GM23338 (cell line): Measurements from ENCODE around the gene PPP1R3G. TPM values are rescaled to one million over a fixed set of nuclear protein-coding genes. Genes with fewer than 3 reads are reported as not detected.

Experiments used
- ATAC-seq: fragments of 200-7000 bp; cut with Tn5 transposase; 3 replicates; pipeline ENCODE4 v1.9.1; 2020
- DNase-seq: peaks from one replicate; pipeline ENCODE4 v3.0.0-alpha.2; 2015; ENCODE audit warnings: low spot score
- H2AFZ ChIP-seq: fragments of 200-600 bp; sonication (generic); 2 replicates; pipeline ENCODE4 v1.8.0; 2016; ENCODE audit warnings: antibody characterized with exemption, mild to moderate bottlenecking, moderate library complexity
- H3F3A ChIP-seq: fragments of 200-600 bp; sonication (generic); replicated peaks from 2 replicates; pipeline ENCODE4 v1.8.0; 2017; ENCODE audit warnings: antibody characterized with exemption, mixed run types, low read depth
- H3K27ac ChIP-seq: fragments of 200-600 bp; sonication (generic); 2 replicates; pipeline ENCODE4 v1.6.1; 2016; ENCODE audit warnings: low read depth
- H3K27me3 ChIP-seq: fragments of 200-600 bp; sonication (generic); 2 replicates; pipeline ENCODE4 v1.8.0; 2016; ENCODE audit warnings: mild to moderate bottlenecking, mixed run types, moderate library complexity; ENCODE audit not compliant: insufficient read depth
- H3K36me3 ChIP-seq: fragments of 200-600 bp; sonication (generic); 2 replicates; pipeline ENCODE4 v1.8.0; 2016; ENCODE audit warnings: mild to moderate bottlenecking; ENCODE audit not compliant: insufficient read depth
- H3K4me1 ChIP-seq: fragments of 200-600 bp; sonication (generic); 2 replicates; pipeline ENCODE4 v1.8.0; 2016; ENCODE audit warnings: mild to moderate bottlenecking, moderate library complexity; ENCODE audit not compliant: insufficient read depth
- H3K4me2 ChIP-seq: fragments of 200-600 bp; sonication (generic); 2 replicates; pipeline ENCODE4 v1.7.1; 2017; ENCODE audit warnings: mixed run types
- H3K4me3 ChIP-seq: fragments of 200-600 bp; sonication (generic); 2 replicates; pipeline ENCODE4 v1.6.1; 2016; ENCODE audit warnings: mixed run types
- H3K79me2 ChIP-seq: fragments of 200-600 bp; sonication (generic); replicated peaks from 2 replicates; pipeline ENCODE4 v1.8.0; 2017; ENCODE audit warnings: mild to moderate bottlenecking; ENCODE audit not compliant: insufficient read depth
- H3K9me2 ChIP-seq: fragments of 200-600 bp; sonication (generic); 2 replicates; pipeline ENCODE4 v1.8.0; 2017; ENCODE audit not compliant: insufficient read depth
- H4K20me1 ChIP-seq: fragments of 200-600 bp; sonication (generic); replicated peaks from 2 replicates; pipeline ENCODE4 v1.8.0; 2017; ENCODE audit warnings: mild to moderate bottlenecking; ENCODE audit not compliant: insufficient read depth
- H3K27ac Mint-ChIP-seq: 2 replicates; pipeline ENCODE4 v1.8.0; 2020; ENCODE audit warnings: inconsistent platforms, mild to moderate bottlenecking, moderate library complexity, mixed read lengths
- H3K27me3 Mint-ChIP-seq: 3 replicates; pipeline ENCODE4 v1.8.0; 2022; ENCODE audit warnings: low read depth, mild to moderate bottlenecking, moderate library complexity, mixed read lengths, inconsistent platforms; ENCODE audit not compliant: insufficient read depth, poor library complexity
- H3K36me3 Mint-ChIP-seq: 3 replicates; pipeline ENCODE4 v1.8.0; 2021; ENCODE audit warnings: low read depth, mild to moderate bottlenecking, inconsistent platforms, moderate library complexity, mixed read lengths
- H3K4me1 Mint-ChIP-seq: 3 replicates; pipeline ENCODE4 v1.8.0; 2020; ENCODE audit warnings: mild to moderate bottlenecking, inconsistent platforms, mixed read lengths
- H3K4me3 Mint-ChIP-seq: 3 replicates; pipeline ENCODE4 v1.8.0; 2021; ENCODE audit warnings: moderate library complexity, mild to moderate bottlenecking, inconsistent platforms, mixed read lengths
- H3K9me3 Mint-ChIP-seq: 3 replicates; pipeline ENCODE4 v1.8.0; 2020; ENCODE audit warnings: moderate library complexity, mild to moderate bottlenecking, inconsistent platforms, mixed read lengths
- EZH2phosphoT487 ChIP-seq: fragments of 200-600 bp; sonication (generic); IDR thresholded peaks from one replicate; pipeline ENCODE4 v1.8.1; 2018; ENCODE audit warnings: antibody characterized with exemption; ENCODE audit not compliant: unreplicated experiment
- JUNB ChIP-seq: IDR thresholded peaks from one replicate; pipeline ENCODE4 v1.6.1; 2016; ENCODE audit warnings: antibody characterized with exemption; ENCODE audit not compliant: unreplicated experiment
- POLR2AphosphoS5 ChIP-seq: IDR thresholded peaks from 2 replicates; pipeline ENCODE4 v1.6.1; 2016; ENCODE audit warnings: antibody characterized with exemption, low read depth
- ZNF114 ChIP-seq: fragments of 250-450 bp; sonication (Bioruptor Pico); IDR thresholded peaks from 2 replicates; pipeline ENCODE4 v1.5.0; 2020; ENCODE audit warnings: mild to moderate bottlenecking, moderate library complexity
- ZNF331 ChIP-seq: fragments of 250-450 bp; sonication (Bioruptor Pico); IDR thresholded peaks from 2 replicates; pipeline ENCODE4 v1.5.0; 2020; ENCODE audit warnings: low read depth, mild to moderate bottlenecking, moderate library complexity
- polyA plus RNA-seq: library from polyadenylated mRNA; unstranded; fragments of >200 nt; fragmentation: Nextera tagmentation; extraction: Ambion mirVana; gene quantifications from 2 replicates; pipeline ENCODE4 v1.2.1, GENCODE V29; 2016
- total RNA-seq: library from RNA; depleted of rRNA; stranded (reverse); fragments of >200 nt; shearing (Covaris generic); gene quantifications from 2 replicates; pipeline ENCODE4 v1.2.3, GENCODE V29; 2014
- TF ChIP-seq, protein P1 (sequence below): IDR thresholded peaks from 2 replicates; pipeline ENCODE4 v1.6.1; 2016; ENCODE audit warnings: antibody characterized with exemption
- TF ChIP-seq, protein P2 (sequence below), 2 experiments: fragments of 200-600 bp in 1 of 2; sonication (generic) in 1 of 2; conservative IDR thresholded peaks; 2 replicates each; pipeline versions ENCODE4 v1.5.1 to v1.6.1; 2016 to 2017; ENCODE audit warnings: antibody characterized with exemption in 2 of 2, low read depth in 2 of 2, mild to moderate bottlenecking in 2 of 2, moderate library complexity in 1 of 2

Gene PPP1R3G
- total and polyA plus RNA-seq, 2 experiments from 2014 or later = 0.13 to 0.24 TPM

DNA sequence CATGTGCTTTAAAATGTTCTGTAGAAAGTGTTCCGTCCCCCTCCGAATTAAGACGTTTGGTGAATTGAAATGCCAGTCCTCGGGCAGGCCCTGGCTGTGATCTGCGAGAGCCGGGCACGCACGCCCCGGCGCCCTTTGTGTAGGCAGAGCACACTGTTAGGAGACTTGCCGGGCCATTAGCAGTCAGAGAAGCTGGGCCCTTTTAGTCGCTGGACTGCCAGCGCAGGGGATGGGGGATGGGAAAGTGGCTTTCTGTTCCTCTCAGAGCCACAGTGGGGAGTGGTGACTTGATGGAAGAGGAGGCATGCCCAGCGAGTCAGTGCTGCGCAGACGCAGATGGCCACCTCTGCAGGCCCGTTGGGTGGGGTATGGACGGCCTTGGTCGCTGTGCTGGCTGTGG lies 2.2 kb downstream of the PPP1R3G start:
- H3K4me1 Mint-ChIP-seq = peaks cover 8% of the 10 kb centered on the region
- no peaks in the 10 kb centered on the region for H3K79me2 ChIP-seq
- peaks cover 4% of the 10 kb centered on the region; the same call in 2 of the 3 replicates for H3K9me3 Mint-ChIP-seq
- H3K36me3 Mint-ChIP-seq = peaks cover 3% of the 10 kb centered on the region; the same call in 2 of the 3 replicates
- ATAC-seq (no peak; the same call in 2 of the 3 replicates), DNase-seq (peak; percentile 55)
- 0 out of 2 replicates have a peak overlapping the region, but pooled peaks have one; percentile 28 for H2AFZ ChIP-seq
- no peaks in the 10 kb centered on the region; the same call in 1 of the 2 replicates for H3K36me3 ChIP-seq
- no peak for TF ChIP-seq ZNF331 (CRISPR knock-in tag)
- H3K27ac Mint-ChIP-seq = no peak overlapping the region
- no peak overlapping the region; the same call in 1 of the 2 replicates for H3K4me2 ChIP-seq
- H3K27me3 Mint-ChIP-seq = peaks cover 45% of the 10 kb centered on the region
- H3K4me1 ChIP-seq = peaks cover 11% of the 10 kb centered on the region; the same call in 1 of the 2 replicates
- H3K4me3 Mint-ChIP-seq = no peak overlapping the region
- no peak overlapping the region for H3K27ac ChIP-seq
- H3K9me2 ChIP-seq = no peaks in the 10 kb centered on the region
- H3K4me3 ChIP-seq = no peak overlapping the region
- no peaks in the 10 kb centered on the region; the same call in 1 of the 2 replicates for H4K20me1 ChIP-seq
- H3K27me3 ChIP-seq = peaks cover 64% of the 10 kb centered on the region
- 0 out of 2 replicates have a peak, but pooled peaks cover 3% of the 10 kb centered on the region for H3F3A ChIP-seq

DNA sequence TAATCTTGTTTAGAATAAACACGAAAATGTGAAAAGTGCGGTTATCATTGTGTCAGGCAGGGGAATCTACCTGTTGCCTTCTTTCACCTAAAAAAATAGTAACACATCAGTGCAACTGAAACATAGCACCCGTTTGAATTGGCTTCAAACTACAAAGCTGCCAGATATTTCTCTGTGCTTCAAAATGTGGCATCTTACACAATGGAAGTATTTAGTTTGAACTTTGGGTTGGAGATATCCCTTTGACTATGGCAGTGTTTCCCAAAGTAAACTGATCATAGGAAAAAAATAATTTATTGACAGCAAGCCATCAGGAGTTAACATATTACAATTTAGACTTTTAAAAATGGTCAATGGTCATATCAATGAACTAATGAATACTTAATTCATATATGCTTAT lies 3.6 kb downstream of the PPP1R3G start:
- Histone ChIP-seq H2AFZ (no peak overlapping the region), H3K4me3 (no peak overlapping the region), H3K36me3 (no peaks in the 10 kb centered on the region; the same call in 1 of the 2 replicates), H3K4me1 (peaks cover 11% of the 10 kb centered on the region; the same call in 1 of the 2 replicates), H3K27ac (no peak overlapping the region), H4K20me1 (no peaks in the 10 kb centered on the region; the same call in 1 of the 2 replicates), H3K27me3 (peaks cover 50% of the 10 kb centered on the region), H3F3A (0 out of 2 replicates have a peak, but pooled peaks cover 3% of the 10 kb centered on the region), H3K9me2 (no peaks in the 10 kb centered on the region), H3K4me2 (no peak overlapping the region), H3K79me2 (no peaks in the 10 kb centered on the region)
- no peak overlapping the region for H3K27ac Mint-ChIP-seq
- H3K36me3 Mint-ChIP-seq = peaks cover 3% of the 10 kb centered on the region; the same call in 2 of the 3 replicates
- TF ChIP-seq, protein P1, sequence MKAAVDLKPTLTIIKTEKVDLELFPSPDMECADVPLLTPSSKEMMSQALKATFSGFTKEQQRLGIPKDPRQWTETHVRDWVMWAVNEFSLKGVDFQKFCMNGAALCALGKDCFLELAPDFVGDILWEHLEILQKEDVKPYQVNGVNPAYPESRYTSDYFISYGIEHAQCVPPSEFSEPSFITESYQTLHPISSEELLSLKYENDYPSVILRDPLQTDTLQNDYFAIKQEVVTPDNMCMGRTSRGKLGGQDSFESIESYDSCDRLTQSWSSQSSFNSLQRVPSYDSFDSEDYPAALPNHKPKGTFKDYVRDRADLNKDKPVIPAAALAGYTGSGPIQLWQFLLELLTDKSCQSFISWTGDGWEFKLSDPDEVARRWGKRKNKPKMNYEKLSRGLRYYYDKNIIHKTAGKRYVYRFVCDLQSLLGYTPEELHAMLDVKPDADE = no peak
- TF ChIP-seq JUNB (no peak), POLR2AphosphoS5 (no peak), ZNF114 (CRISPR knock-in tag) (no peak), EZH2phosphoT487 (no peak)
- TF ChIP-seq, protein P2, sequence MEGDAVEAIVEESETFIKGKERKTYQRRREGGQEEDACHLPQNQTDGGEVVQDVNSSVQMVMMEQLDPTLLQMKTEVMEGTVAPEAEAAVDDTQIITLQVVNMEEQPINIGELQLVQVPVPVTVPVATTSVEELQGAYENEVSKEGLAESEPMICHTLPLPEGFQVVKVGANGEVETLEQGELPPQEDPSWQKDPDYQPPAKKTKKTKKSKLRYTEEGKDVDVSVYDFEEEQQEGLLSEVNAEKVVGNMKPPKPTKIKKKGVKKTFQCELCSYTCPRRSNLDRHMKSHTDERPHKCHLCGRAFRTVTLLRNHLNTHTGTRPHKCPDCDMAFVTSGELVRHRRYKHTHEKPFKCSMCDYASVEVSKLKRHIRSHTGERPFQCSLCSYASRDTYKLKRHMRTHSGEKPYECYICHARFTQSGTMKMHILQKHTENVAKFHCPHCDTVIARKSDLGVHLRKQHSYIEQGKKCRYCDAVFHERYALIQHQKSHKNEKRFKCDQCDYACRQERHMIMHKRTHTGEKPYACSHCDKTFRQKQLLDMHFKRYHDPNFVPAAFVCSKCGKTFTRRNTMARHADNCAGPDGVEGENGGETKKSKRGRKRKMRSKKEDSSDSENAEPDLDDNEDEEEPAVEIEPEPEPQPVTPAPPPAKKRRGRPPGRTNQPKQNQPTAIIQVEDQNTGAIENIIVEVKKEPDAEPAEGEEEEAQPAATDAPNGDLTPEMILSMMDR (conservative IDR thresholded peaks at IDR 0.05; ENCODE audit: low read depth in 2 of 2) = no peak
- no peak for ATAC-seq
- H3K27me3 Mint-ChIP-seq = peaks cover 34% of the 10 kb centered on the region
- H3K4me3 Mint-ChIP-seq = no peak overlapping the region
- DNase-seq = no peak
- H3K9me3 Mint-ChIP-seq = peaks cover 4% of the 10 kb centered on the region; the same call in 2 of the 3 replicates
- peaks cover 8% of the 10 kb centered on the region for H3K4me1 Mint-ChIP-seq
